Thoracic aorta (tissue), 2 donors: ENCODE measurements around the gene GDPD1. TPM values are rescaled to one million over a fixed set of nuclear protein-coding genes. Genes with fewer than 3 reads are reported as not detected.
"Not testable (repeated sequence)": the region's sequence is repeated elsewhere in the genome, so short reads cannot be mapped to it uniquely, and the experiment has no call there.

Source experiments
- ATAC-seq: fragments of 150-250 bp; one replicate; pipeline ENCODE4 v1.8.0; 2017; ENCODE audit warnings: low read depth; ENCODE audit not compliant: insufficient number of reproducible peaks, low FRiP score
- DNase-seq: peaks from one replicate; pipeline ENCODE4 v3.0.0-alpha.2; 2020; ENCODE audit warnings: low spot score
- H3K27ac ChIP-seq, 2 donors: fragments of 200-600 bp; sonication (generic); 1 replicate in 1 of 2; 2 replicates in 1 of 2; pipeline ENCODE4 v1.5.1; 2016; ENCODE audit warnings: mild to moderate bottlenecking in 2 of 2, moderate library complexity in 2 of 2
- H3K27me3 ChIP-seq: fragments of 200-600 bp; sonication (generic); replicated peaks from 2 replicates; pipeline ENCODE4 v1.6.0; 2016; ENCODE audit warnings: mild to moderate bottlenecking; ENCODE audit not compliant: insufficient read depth
- H3K36me3 ChIP-seq: fragments of 200-600 bp; sonication (generic); one replicate; pipeline ENCODE4 v1.5.1; 2016
- H3K4me1 ChIP-seq, 2 donors: fragments of 200-600 bp; sonication (generic); 1 replicate in 1 of 2; 2 replicates in 1 of 2; pipeline versions ENCODE4 v1.5.1 to v1.6.0; 2016; ENCODE audit warnings: low read depth in 2 of 2, mild to moderate bottlenecking in 1 of 2; ENCODE audit not compliant: control insufficient read depth in 1 of 2
- H3K4me3 ChIP-seq: fragments of 200-600 bp; sonication (generic); 2 replicates; pipeline ENCODE4 v1.5.1; 2016; ENCODE audit warnings: mild to moderate bottlenecking
- H3K9me3 ChIP-seq: fragments of 200-600 bp; sonication (generic); 2 replicates; pipeline ENCODE4 v1.5.1; 2016
- total RNA-seq, 2 donors: library from RNA; depleted of rRNA; stranded (reverse); fragments of >200 nt; gene quantifications; one replicate each; pipeline versions ENCODE4 v1.1.0 to v1.2.3, GENCODE V29; 2016
- TF ChIP-seq, protein P1 (sequence below): fragments of 200-600 bp; sonication (generic); IDR thresholded peaks from one replicate; pipeline ENCODE4 v1.5.1; 2019; ENCODE audit warnings: antibody characterized with exemption

GDPD1 gene
- 1 to 10 TPM; 1.8 to 2.0 TPM for total RNA-seq

DNA sequence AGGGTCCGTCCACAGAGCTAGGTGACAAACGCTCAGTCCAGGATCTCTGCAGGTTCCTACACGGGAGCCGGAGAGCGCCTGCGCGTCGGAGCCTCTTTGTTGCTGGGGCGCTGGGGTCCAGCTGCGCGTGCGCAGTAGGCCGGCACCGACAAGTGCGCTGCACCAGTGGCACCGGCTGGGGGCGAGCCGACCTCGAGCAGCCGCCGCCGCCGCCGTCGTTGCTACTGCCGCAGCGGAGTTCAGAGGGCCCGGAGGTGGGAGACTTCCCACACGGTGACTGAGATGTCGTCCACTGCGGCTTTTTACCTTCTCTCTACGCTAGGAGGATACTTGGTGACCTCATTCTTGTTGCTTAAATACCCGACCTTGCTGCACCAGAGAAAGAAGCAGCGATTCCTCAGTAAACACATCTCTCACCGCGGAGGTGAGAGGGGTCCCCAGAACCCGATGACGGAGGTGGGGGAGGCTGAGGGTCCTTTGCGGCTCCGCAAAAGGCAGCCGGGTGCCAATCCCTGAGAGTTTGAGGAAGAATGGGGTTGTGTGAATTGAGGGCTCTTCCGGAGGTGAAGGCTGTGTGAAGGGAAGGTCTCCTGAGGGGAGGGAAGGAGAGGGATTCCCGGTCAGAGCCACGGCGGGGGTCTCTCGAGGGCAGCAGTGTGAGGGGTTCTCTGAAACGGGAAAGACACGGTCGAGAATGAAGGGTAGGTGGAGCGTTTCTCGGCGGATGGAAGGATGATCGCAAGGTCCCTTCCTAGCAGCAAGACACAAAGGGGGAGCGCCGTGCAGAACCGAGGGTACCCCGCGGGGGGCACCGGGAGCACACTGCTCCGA lies at the start of gene GDPD1:
Gene GDPD1, plus strand, starts transcription at position 184 of the 831 bp plus-strand sequence. Its CDS starts 99 bp downstream, at position 283.
- Histone ChIP-seq H3K9me3 (no peaks in the 10 kb centered on the region), H3K27me3 (no peaks in the 10 kb centered on the region), H3K27ac (peak within 1 kb of the TSS; percentile 36 to 45), H3K4me1 (no peaks in the 10 kb centered on the region), H3K4me3 (peak within 1 kb of the TSS; percentile 96), H3K36me3 (no peaks in the 10 kb centered on the region)
- DNase-seq, result peak; percentile 72
- ATAC-seq, result peak; percentile 77
- TF ChIP-seq, protein P1, sequence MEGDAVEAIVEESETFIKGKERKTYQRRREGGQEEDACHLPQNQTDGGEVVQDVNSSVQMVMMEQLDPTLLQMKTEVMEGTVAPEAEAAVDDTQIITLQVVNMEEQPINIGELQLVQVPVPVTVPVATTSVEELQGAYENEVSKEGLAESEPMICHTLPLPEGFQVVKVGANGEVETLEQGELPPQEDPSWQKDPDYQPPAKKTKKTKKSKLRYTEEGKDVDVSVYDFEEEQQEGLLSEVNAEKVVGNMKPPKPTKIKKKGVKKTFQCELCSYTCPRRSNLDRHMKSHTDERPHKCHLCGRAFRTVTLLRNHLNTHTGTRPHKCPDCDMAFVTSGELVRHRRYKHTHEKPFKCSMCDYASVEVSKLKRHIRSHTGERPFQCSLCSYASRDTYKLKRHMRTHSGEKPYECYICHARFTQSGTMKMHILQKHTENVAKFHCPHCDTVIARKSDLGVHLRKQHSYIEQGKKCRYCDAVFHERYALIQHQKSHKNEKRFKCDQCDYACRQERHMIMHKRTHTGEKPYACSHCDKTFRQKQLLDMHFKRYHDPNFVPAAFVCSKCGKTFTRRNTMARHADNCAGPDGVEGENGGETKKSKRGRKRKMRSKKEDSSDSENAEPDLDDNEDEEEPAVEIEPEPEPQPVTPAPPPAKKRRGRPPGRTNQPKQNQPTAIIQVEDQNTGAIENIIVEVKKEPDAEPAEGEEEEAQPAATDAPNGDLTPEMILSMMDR, result peak; percentile 75

DNA sequence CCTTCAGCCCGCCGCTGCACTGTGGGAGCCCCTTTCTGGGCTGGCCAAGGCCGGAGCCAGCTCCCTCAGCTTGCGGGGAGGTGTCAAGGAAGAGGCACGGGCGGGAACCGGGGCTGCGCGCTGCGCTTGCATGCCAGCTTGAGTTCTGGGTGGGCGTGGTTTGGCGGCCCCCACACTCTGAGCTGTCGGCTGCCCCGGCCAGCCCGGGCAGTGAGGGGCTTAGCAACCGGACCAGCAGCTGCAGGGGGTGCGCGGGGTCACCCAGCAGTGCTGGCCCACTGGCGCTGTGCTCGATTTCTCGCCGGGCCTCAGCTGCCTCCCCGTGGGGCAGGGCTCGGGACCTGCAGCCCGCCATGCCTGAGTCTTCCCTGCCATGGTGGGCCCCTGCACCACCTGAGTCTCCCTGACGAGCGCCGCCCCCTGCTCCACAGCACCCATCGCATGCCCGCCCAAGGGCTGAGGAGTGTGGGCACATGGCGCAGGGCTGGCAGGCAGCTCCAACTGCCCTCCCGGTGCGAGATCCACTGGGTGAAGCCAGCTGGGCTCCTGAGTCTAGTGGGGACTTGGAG lies 47.8 kb upstream of the GDPD1 start:
- H3K27me3 ChIP-seq, result no peaks in the 10 kb centered on the region
- DNase-seq, result no peak
- H3K4me3 ChIP-seq, result no peak overlapping the region
- ATAC-seq, result no peak
- no peaks in the 10 kb centered on the region for H3K4me1 ChIP-seq
- H3K36me3 ChIP-seq, result no peaks in the 10 kb centered on the region
- no peak overlapping the region for H3K27ac ChIP-seq
- TF ChIP-seq, protein P1, result no peak
- H3K9me3 ChIP-seq, result no peaks in the 10 kb centered on the region

DNA sequence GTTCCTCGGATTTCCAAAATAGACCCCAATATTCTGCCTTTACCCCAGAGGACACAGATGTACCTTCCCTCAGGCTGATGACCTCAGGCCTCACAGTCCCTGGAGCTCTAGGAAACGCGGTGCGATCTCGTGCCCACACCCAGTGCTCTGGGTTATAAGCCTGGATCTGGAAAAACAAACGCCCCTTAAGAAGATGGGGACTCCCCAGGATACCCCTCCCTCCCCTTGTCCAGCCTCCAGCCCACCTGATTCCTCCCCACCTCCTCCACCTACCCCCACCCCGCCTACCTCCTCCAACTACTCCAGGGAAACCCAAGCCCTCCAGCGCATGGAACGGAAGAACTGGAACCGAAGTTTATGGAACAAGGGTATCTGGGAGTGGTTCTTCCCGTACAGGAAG lies 45.6 kb upstream of the GDPD1 start:
- TF ChIP-seq, protein P1, result no peak
- H3K4me3 ChIP-seq, result no peak overlapping the region
- DNase-seq (no peak), ATAC-seq (no peak)
- H3K4me1 ChIP-seq, result no peaks in the 10 kb centered on the region
- no peak overlapping the region for H3K27ac ChIP-seq
- H3K9me3 ChIP-seq, result no peaks in the 10 kb centered on the region
- no peaks in the 10 kb centered on the region for H3K27me3 ChIP-seq
- no peaks in the 10 kb centered on the region for H3K36me3 ChIP-seq

DNA sequence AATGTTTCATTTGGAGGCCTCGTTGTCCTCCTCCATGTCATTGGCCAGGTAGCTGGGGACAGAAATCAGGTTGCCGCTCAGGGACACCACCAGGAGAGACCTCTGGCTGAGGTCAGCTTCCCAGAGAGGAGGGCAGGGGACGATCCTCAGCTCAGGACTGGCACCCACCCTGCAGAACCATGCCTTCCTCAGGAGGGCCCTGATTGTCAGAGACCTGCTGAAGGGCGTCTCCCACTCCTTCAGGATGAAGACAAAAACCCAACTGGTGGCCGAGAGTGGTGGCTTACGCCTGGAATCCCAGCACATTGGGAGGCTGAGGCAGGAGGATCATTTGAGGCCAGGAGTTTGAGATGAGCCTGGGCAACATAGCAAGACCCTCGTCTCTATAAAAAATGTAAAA lies 45.2 kb upstream of the GDPD1 start:
- TF ChIP-seq, protein P1, result no peak
- no peak for ATAC-seq

DNA sequence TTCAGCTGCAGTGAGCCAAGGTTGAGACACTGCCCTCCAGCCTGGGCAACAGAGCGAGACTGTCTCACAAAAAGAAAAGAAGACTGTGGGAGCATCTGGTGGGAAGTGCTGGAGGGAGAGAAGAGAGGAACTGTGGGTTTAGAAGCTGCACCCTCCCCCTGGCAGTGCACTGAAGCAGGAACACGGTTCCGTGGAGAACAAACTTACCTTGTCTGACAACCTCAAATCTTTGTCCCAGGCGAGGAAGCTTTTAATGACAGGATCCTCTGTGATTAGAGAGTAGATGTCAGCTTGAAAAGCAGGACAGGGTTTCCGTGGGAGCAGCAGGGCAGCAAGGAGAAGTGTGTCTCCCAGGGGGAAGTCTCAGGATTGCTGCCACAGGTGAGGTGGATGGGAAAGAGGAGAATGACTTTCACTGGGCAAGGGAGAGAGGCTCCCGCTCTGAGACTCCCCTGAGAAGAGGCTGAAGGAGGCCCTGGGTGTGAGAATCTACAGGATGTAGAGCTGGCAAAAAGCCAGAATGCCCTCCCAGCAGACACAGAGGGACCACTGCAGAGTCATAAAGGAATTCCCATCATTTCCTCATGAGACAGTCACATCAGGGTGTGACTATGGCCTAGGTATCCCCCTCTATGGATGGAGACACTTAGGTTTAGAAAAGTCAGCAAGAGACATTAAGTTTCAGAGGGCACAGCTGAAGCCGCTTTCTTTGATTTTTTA lies 41.9 kb upstream of the GDPD1 start:
- DNase-seq (no peak), ATAC-seq (no peak)
- H3K9me3 ChIP-seq, result no peaks in the 10 kb centered on the region
- H3K4me1 ChIP-seq, result no peaks in the 10 kb centered on the region
- H3K27me3 ChIP-seq, result no peaks in the 10 kb centered on the region
- H3K36me3 ChIP-seq, result no peaks in the 10 kb centered on the region
- H3K27ac ChIP-seq, result no peak overlapping the region
- no peak overlapping the region for H3K4me3 ChIP-seq
- TF ChIP-seq, protein P1, result no peak

More for the DNA sequence above, 45.2 kb upstream of the GDPD1 start:
- Histone ChIP-seq H3K27me3 (no peaks in the 10 kb centered on the region), H3K27ac (no peak overlapping the region), H3K9me3 (no peaks in the 10 kb centered on the region), H3K4me3 (no peak overlapping the region), H3K36me3 (no peaks in the 10 kb centered on the region), H3K4me1 (no peaks in the 10 kb centered on the region)
- DNase-seq, result no peak

DNA sequence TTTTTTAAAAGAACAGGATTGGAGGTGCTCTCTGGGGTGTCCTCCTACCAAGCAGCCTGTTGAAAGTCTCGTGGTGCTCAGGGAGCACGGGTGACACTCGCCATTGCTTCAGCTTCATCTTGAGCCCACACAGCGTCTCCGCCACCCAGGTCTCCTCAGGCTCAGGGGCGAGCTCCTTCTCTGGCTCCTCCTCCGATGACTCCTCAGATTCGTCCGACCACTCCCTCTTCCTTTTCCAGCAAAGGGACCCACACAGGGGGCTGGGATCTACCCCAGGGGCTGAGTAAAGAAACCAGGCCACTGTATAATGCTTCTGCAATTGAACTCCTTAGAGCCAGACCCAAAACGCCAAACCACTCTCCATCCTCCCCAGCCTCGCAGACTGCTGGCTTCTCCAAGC lies 40.7 kb upstream of the GDPD1 start:
- not testable (repeated sequence) for H3K9me3 ChIP-seq, H3K27ac ChIP-seq, H3K4me1 ChIP-seq, DNase-seq, H3K36me3 ChIP-seq, H3K27me3 ChIP-seq, H3K4me3 ChIP-seq, ATAC-seq
